ENCODE data around the gene TNIK.

- TF ChIP-seq, protein P1, sequence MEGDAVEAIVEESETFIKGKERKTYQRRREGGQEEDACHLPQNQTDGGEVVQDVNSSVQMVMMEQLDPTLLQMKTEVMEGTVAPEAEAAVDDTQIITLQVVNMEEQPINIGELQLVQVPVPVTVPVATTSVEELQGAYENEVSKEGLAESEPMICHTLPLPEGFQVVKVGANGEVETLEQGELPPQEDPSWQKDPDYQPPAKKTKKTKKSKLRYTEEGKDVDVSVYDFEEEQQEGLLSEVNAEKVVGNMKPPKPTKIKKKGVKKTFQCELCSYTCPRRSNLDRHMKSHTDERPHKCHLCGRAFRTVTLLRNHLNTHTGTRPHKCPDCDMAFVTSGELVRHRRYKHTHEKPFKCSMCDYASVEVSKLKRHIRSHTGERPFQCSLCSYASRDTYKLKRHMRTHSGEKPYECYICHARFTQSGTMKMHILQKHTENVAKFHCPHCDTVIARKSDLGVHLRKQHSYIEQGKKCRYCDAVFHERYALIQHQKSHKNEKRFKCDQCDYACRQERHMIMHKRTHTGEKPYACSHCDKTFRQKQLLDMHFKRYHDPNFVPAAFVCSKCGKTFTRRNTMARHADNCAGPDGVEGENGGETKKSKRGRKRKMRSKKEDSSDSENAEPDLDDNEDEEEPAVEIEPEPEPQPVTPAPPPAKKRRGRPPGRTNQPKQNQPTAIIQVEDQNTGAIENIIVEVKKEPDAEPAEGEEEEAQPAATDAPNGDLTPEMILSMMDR (IDR thresholded peaks at IDR 0.05; ENCODE audit: low read length), result no peak
- TF ChIP-seq EZH2 (IDR thresholded peaks at IDR 0.05; ENCODE audit: borderline replicate concordance, low read length), result no peak
Measured at GRCh38 chr3:171212648-171213047, 247.6 kb downstream of the TNIK start.

Measured in OCI-LY1 (cell line).